ENCODE measurements around the gene MAML3.

- TF ChIP-seq CTCF (IDR thresholded peaks at IDR 0.05) (no peak), POLR2A (IDR thresholded peaks at IDR 0.05) (no peak)
Observed at GRCh38 chr4:139810710-139811109, 343.3 kb downstream of the MAML3 start.

All from lower leg skin (tissue), 3 donors.